ENCODE results near the gene CHD9.

DNA sequence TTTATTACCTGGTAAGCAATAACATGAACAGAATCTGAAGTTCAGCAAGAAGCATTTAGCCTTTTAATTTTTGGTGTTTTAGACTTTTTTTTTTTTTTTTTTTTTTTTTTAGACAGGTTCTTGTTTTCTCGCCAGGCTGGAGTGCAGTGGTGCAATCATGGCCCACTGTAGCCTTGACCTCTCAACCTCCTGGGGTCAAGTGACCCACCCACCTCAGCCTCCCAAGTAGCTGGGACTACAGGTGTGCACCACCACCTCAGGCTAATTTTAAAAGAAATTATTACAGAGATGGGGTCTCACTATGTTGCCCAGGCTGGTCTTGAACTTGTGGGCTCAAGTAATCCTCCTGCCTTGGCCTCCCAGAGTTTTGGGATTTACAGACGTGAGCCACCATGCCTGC, 206.5 kb downstream of the CHD9 start:
- TF ChIP-seq ELF4 (IDR thresholded peaks at IDR 0.05), result no peak
- no peak for TF ChIP-seq FOXA1 (IDR thresholded peaks at IDR 0.05)
- TF ChIP-seq NFRKB (IDR thresholded peaks at IDR 0.05), result no peak
- TF ChIP-seq FOXM1 (IDR thresholded peaks at IDR 0.05; ENCODE audit: borderline replicate concordance), result no peak
- TF ChIP-seq CTBP1 (IDR thresholded peaks at IDR 0.05; ENCODE audit: borderline replicate concordance), result no peak
- no peak for TF ChIP-seq TARDBP (IDR thresholded peaks at IDR 0.05)
- no peak for TF ChIP-seq HDGF (IDR thresholded peaks at IDR 0.05; ENCODE audit: borderline replicate concordance)
- TF ChIP-seq SP1 (IDR thresholded peaks at IDR 0.05), result no peak
- no peak for TF ChIP-seq BHLHE40 (IDR thresholded peaks at IDR 0.05; ENCODE audit: borderline replicate concordance)
- TF ChIP-seq SUZ12 (IDR thresholded peaks at IDR 0.05), result no peak
- TF ChIP-seq ARNT (IDR thresholded peaks at IDR 0.05), result no peak
